Neuron (in vitro differentiated cells): Measurements from ENCODE around the gene ARRDC1.

Source experiments
- H2AFZ ChIP-seq: one replicate; pipeline ENCODE4 v1.6.1; 2013; ENCODE audit warnings: low read depth, mild to moderate bottlenecking, inconsistent platforms, low read length, moderate library complexity
- H3K27me3 ChIP-seq: one replicate; pipeline ENCODE4 v1.6.1; 2013; ENCODE audit warnings: low read length; ENCODE audit not compliant: insufficient read depth
- H3K36me3 ChIP-seq: one replicate; pipeline ENCODE4 v1.6.1; 2013; ENCODE audit warnings: low read length; ENCODE audit not compliant: insufficient read depth
- H3K4me1 ChIP-seq: one replicate; pipeline ENCODE4 v1.6.1; 2013; ENCODE audit warnings: low read length; ENCODE audit not compliant: insufficient read depth
- H3K4me3 ChIP-seq: 2 replicates; pipeline ENCODE4 v1.5.1; 2013; ENCODE audit warnings: mild to moderate bottlenecking, low read length, moderate library complexity
- H3K9me3 ChIP-seq: one replicate; pipeline ENCODE4 v1.6.1; 2013; ENCODE audit warnings: low read length

Gene ARRDC1

DNA sequence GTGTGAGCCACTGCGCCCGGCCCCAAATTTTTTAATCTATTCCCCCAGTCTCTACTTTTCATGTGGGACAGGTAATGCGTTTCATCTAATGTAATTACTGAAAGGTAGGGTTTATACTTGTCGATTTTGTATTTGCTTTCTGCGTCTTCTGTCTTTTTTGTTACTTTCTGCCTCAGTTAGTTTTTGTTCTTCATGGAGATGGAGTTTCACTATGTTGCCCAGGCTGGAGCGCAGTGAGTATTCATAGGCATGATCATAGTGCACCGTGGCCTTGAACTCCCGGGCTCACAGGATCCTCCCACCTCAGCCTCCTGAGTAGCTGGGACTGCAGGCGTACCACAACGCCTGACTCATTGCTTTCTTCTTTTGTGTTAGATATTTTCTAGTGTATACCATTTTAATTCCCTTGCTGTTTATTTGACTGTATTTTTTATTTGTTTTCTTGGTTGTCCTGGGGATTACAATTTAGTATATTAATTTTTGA is 36.7 kb downstream of the ARRDC1 start:
- peaks cover 5% of the 10 kb centered on the region for H3K9me3 ChIP-seq
- no peak overlapping the region for H3K4me3 ChIP-seq
- no peak overlapping the region for H2AFZ ChIP-seq
- peaks cover 21% of the 10 kb centered on the region for H3K36me3 ChIP-seq
- H3K27me3 ChIP-seq = no peaks in the 10 kb centered on the region
- no peaks in the 10 kb centered on the region for H3K4me1 ChIP-seq

DNA sequence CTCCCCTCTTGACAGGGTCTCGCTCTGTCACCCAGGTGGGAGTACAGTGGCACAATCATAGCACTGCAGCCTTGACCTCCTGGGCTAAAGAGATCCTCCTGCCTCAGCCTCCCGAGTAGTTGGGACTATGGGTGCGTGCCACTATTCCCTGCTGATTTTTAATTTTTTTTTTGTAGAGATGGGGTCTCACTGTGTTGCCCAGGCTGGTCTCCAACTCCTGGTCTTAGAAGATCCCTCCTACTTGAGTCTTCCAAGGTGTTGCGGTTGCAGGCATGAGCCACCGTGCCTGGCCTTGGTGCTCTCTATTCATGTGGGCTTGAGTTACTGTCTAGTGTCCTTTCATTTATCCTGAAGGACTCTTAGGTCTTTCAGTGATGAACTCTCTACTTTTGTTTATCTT is 37.4 kb downstream of the ARRDC1 start:
- H3K27me3 ChIP-seq = no peaks in the 10 kb centered on the region

DNA sequence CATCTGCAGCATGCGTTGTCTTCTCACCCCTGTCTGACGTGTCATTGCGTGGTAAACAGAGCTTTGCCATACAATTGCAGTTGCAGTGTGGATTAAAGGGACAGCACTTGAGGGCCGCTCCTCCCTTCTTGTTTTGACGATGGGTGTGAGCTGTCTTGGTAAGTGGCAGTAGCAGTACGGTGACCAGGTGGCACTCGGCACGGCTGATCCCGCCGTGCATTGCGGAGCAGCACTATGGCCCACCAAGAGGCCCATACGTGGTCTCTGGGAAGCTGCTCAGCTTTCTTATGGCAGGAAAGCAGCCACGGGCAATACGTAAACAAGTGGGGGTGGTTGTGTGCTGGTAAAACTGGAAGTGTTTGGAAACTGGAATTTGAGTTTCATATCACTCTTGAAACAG is 38.4 kb downstream of the ARRDC1 start:
- peaks cover 18% of the 10 kb centered on the region for H3K36me3 ChIP-seq
- H2AFZ ChIP-seq = no peak overlapping the region
- H3K4me3 ChIP-seq = no peak overlapping the region
- no peaks in the 10 kb centered on the region for H3K27me3 ChIP-seq
- H3K4me1 ChIP-seq = no peaks in the 10 kb centered on the region
- H3K9me3 ChIP-seq = peaks cover 5% of the 10 kb centered on the region

More for the DNA sequence above, 37.4 kb downstream of the ARRDC1 start:
- Histone ChIP-seq H3K36me3 (peaks cover 21% of the 10 kb centered on the region), H2AFZ (no peak overlapping the region), H3K9me3 (peaks cover 5% of the 10 kb centered on the region), H3K4me3 (no peak overlapping the region), H3K4me1 (no peaks in the 10 kb centered on the region)

DNA sequence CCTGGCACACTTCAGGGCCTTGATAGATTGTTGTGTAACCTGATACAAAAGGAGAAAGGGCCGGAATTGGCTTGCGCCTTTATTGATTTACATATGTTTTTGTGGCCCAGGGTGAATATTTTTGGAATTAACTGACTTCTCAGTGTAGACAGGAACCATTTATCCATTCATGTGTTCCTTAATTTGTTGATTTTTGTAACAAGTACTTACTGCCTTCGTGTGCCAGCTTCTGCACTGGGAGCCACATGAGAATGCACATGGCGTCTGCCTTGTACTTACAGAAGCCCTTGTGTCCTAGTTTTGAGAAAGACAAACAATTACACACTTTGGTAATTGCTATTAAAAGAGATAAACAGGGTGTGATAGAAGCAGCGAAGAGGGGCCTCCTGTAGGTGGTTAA is 39.7 kb downstream of the ARRDC1 start:
- Histone ChIP-seq H3K4me1 (no peaks in the 10 kb centered on the region), H3K4me3 (no peak overlapping the region), H3K9me3 (peaks cover 3% of the 10 kb centered on the region), H2AFZ (no peak overlapping the region), H3K36me3 (peaks cover 18% of the 10 kb centered on the region), H3K27me3 (no peaks in the 10 kb centered on the region)

DNA sequence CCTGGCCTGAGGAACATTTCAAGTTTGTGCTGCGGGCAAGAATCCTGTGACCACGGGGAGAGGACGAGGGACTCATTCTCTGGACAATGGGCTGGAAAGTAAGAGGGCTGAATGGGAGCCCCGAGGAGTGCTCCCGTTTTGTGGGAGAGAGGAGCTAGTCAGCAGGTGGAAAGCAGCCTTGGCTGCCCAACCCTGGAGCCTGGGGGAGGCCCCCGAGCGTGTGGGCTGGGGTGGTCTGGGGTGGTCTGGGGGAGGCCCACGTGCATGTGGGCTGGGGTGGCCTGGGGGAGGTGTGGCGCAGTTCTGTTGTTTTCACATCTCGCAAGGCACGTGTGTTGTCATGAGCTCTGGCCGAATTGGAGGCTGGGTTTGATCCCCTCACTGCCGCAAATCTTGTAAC is 40.9 kb downstream of the ARRDC1 start:
- H3K4me3 ChIP-seq = no peak overlapping the region
- H3K4me1 ChIP-seq = no peaks in the 10 kb centered on the region
- H3K36me3 ChIP-seq = peaks cover 28% of the 10 kb centered on the region
- peaks cover 1% of the 10 kb centered on the region for H3K9me3 ChIP-seq
- no peaks in the 10 kb centered on the region for H3K27me3 ChIP-seq
- H2AFZ ChIP-seq = no peak overlapping the region

DNA sequence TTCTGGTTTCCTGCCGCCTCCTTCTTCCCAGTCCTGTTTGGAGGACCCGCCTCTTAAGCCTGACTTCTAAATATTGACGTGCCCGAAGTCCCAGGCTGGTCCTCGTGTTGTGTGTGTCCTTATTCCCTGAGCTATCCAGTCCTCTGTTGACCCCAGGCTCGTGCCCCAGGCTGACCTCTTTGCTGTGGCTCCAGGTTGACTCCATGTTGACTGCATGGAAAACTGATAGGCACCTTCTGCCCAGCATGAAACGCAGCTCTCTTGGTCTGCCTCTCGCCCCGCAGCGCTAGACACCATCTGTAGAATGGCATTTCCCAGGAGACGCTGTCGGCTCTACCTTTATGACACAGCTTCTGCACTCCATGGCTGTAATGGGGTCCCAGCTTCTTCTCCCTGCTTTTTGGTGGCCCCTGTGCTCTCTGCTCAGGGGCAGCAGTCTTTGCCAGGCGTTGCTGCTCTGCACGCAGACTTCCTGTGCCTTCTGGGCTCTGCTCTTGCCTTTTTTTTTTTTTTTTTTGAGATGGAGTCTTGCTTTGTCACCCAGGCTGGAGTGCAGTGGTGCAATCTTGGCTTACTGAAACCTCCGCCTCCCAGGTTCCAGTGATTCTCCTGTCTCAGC is 41.7 kb downstream of the ARRDC1 start:
- Histone ChIP-seq H3K36me3 (peaks cover 32% of the 10 kb centered on the region), H3K9me3 (peaks cover 1% of the 10 kb centered on the region), H2AFZ (no peak overlapping the region), H3K4me3 (no peak overlapping the region), H3K4me1 (no peaks in the 10 kb centered on the region), H3K27me3 (no peaks in the 10 kb centered on the region)

DNA sequence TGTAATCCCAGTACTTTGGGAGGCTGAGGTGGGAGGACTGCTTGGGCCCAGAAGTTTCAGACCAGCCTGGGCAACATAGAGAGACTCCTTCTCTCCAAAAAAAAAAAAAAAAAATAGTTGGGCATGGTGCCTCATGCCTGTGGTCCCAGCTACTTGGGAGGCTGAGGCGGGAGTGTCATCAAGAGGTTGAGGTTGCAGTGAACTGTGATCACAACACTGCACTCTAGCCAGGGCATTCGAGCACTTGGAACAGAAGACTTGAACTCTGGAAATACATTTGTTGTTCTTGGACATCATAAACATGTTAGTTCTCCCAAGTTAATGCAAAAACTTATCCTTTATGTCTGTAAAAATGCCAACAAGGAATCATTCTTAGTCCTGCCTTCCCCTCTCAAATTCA is 42.9 kb downstream of the ARRDC1 start:
- no peak overlapping the region for H2AFZ ChIP-seq
- H3K4me3 ChIP-seq = no peak overlapping the region
- peaks cover 26% of the 10 kb centered on the region for H3K36me3 ChIP-seq

DNA sequence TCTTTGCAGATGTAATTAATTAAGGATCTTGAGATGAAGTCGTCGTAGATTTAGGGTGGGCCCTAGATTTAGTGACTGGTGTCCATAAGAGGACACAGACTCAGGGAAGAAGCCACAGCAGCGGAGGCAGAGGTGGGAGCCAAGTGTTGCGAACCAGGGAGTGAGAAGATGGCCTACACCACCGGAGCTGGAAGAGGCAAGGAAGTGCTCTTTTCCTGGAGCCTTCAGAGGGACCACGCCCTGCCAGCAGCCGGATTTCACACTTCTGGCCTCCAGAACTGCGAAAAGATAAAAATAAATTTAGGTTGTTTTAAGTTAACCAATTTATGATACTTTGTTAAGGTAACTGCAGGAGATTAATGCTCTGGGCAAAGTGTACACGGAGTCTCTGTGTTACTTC is 44.1 kb downstream of the ARRDC1 start:
- Histone ChIP-seq H2AFZ (no peak overlapping the region), H3K4me1 (no peaks in the 10 kb centered on the region), H3K4me3 (no peak overlapping the region), H3K27me3 (no peaks in the 10 kb centered on the region), H3K36me3 (peaks cover 20% of the 10 kb centered on the region), H3K9me3 (peaks cover 1% of the 10 kb centered on the region)

More for the DNA sequence above, 42.9 kb downstream of the ARRDC1 start:
- H3K27me3 ChIP-seq = no peaks in the 10 kb centered on the region
- peaks cover 1% of the 10 kb centered on the region for H3K9me3 ChIP-seq
- no peaks in the 10 kb centered on the region for H3K4me1 ChIP-seq

DNA sequence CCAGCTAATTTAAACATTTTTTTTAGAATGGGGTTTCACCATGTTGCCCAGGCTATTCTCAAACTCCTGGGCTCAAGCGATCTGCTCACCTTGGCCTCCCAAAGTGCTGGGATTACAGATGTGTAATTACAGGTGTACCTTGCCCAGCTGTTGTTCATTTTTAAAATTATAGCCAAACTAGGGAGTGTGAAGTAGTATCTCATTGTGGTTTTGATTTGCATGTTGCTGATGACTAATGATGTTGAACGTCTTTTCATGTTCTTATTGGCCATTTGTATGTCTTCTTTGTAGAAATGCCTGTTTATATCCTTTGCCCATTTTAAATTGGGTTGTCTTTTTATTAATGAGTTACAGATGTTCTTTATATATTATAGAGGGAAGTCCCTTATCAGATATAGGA is 44.8 kb downstream of the ARRDC1 start:
- Histone ChIP-seq H3K27me3 (no peaks in the 10 kb centered on the region), H2AFZ (no peak overlapping the region), H3K36me3 (peaks cover 22% of the 10 kb centered on the region), H3K4me3 (no peak overlapping the region), H3K9me3 (peaks cover 1% of the 10 kb centered on the region), H3K4me1 (no peaks in the 10 kb centered on the region)

DNA sequence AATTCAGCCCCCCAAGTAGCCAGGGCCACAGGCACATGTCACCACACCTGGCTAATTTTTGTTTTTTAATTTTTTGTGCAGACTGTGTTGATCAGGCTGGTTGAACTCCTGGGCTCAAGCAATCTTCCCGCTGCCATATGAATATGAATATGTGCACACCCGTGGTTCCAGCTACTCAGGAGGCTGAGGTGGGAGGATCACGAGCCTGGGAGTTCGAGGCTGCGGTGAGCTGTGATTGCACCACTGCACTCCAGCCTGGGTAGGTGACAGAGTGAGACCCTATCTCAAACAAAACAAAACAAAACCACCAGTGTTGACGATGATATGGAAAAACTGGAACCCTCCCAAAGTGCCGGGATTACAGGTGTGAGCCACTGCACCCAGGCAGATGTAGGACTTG is 45.3 kb downstream of the ARRDC1 start:
- H3K9me3 ChIP-seq = peaks cover 1% of the 10 kb centered on the region
- no peak overlapping the region for H3K4me3 ChIP-seq
- no peaks in the 10 kb centered on the region for H3K27me3 ChIP-seq
- peaks cover 22% of the 10 kb centered on the region for H3K36me3 ChIP-seq
- H3K4me1 ChIP-seq = no peaks in the 10 kb centered on the region
- H2AFZ ChIP-seq = no peak overlapping the region

DNA sequence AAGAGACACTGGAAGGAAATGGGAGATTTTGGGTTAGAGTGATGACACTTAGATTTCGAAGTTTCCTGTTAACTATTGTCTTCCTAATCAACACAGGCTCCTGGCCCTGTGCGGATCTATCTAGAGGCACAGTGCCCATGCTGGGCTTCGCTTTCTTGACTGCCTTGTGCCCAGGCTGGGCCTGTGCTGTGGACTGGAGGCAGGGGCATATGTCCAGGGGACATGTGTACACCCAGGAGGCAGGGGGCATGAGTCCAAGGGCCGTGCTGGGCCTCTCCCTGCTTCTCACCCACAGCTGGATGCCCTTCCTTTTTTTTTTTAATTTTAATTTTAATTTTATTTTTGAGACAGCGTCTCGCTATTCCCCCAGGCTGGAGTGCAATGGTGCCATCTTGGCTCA is 50.9 kb downstream of the ARRDC1 start:
- no peaks in the 10 kb centered on the region for H3K27me3 ChIP-seq
- H3K36me3 ChIP-seq = peaks cover 6% of the 10 kb centered on the region
- no peak overlapping the region for H2AFZ ChIP-seq
- H3K4me1 ChIP-seq = no peaks in the 10 kb centered on the region
- H3K4me3 ChIP-seq = no peak overlapping the region
- no peaks in the 10 kb centered on the region for H3K9me3 ChIP-seq

DNA sequence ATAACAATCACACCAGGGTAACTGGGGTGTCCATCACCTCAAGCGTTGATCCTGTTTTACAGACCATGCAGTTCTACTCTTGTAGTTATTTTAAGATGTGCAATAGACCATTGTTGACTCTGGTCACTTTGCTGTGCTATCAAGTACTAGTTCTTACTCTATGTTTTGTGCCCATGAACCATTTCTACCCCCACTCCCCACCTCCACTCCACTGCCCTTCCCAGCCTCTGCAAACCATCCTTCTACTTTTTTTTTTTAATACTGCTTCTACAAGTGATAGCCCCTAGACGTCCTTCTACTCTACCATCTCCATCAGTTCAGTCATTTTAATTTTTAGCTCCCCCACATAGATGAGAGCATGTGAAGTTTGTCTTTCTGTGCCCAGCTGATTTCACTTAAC is 52.1 kb downstream of the ARRDC1 start:
- H2AFZ ChIP-seq = no peak overlapping the region
- H3K4me1 ChIP-seq = no peaks in the 10 kb centered on the region
- no peak overlapping the region for H3K4me3 ChIP-seq
- H3K9me3 ChIP-seq = no peaks in the 10 kb centered on the region
- H3K27me3 ChIP-seq = no peaks in the 10 kb centered on the region
- H3K36me3 ChIP-seq = peaks cover 2% of the 10 kb centered on the region

DNA sequence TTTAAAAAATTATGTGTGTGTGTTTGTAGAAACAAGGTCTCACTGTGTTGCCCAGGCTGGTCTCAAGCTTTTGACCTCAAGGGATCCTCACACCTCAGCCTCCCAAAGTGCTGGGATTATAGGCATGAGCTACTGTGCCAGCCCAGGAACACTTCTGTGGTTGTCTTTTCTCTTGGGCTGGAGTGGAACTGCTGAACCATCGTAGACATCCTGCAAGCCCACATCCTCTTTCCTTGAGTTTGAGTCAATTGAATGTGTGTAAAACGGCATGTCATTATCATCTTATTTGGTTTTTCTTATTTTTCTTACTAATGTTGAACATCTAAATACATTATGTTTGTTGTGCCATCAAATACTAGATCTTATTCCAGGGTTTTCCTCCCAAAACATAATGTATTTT is 53.3 kb downstream of the ARRDC1 start:
- Histone ChIP-seq H2AFZ (no peak overlapping the region), H3K27me3 (no peaks in the 10 kb centered on the region), H3K4me1 (no peaks in the 10 kb centered on the region), H3K9me3 (no peaks in the 10 kb centered on the region), H3K4me3 (no peak overlapping the region), H3K36me3 (peaks cover 2% of the 10 kb centered on the region)

DNA sequence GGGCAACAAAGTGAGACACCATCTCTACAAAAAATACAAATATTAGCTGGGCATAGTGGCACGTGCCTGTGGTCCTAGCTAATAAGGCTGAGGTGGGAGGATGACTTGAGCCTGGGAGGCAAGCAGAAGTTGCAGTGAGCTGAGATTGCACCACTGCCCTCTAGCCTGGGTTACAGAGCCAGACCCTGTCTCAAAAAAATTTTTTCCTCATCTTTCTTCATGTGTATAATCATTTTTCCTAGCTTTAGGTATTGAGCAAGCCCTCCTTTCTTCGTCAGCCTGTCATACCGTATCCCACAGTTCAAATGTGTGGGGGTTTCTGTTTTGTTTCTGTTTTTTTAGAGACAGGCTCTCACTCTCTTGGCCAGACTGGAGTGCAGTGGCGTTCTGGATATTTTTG is 54.7 kb downstream of the ARRDC1 start:
- Histone ChIP-seq H3K4me3 (no peak overlapping the region), H3K36me3 (no peaks in the 10 kb centered on the region), H3K4me1 (peaks cover 3% of the 10 kb centered on the region), H3K9me3 (no peaks in the 10 kb centered on the region), H3K27me3 (no peaks in the 10 kb centered on the region), H2AFZ (no peak overlapping the region)
